Vagina (tissue), 2 donors: ENCODE data around the gene CYYR1. TPM values are rescaled to one million over a fixed set of nuclear protein-coding genes. Genes with fewer than 3 reads are reported as not detected.

Source experiments
- DNase-seq, 2 donors: peaks; one replicate each; pipeline ENCODE4 v3.0.0-alpha.2; 2017; ENCODE audit errors: extremely low spot score in 2 of 2
- H3K27ac ChIP-seq: fragments of 200-600 bp; sonication (generic); one replicate; pipeline ENCODE4 v1.5.1; 2019
- H3K27me3 ChIP-seq: fragments of 200-600 bp; sonication (generic); one replicate; pipeline ENCODE4 v1.5.1; 2019
- H3K36me3 ChIP-seq, 2 donors: fragments of 200-600 bp; sonication (generic); one replicate each; pipeline ENCODE4 v1.5.1; 2017 to 2019
- H3K4me1 ChIP-seq: fragments of 200-600 bp; sonication (generic); one replicate; pipeline ENCODE4 v1.5.1; 2019
- H3K4me3 ChIP-seq, 2 donors: fragments of 200-600 bp; sonication (generic); 1 replicate in 1 of 2; 2 replicates in 1 of 2; pipeline ENCODE4 v1.5.1; 2016 to 2019
- H3K9me3 ChIP-seq: fragments of 200-600 bp; sonication (generic); one replicate; pipeline ENCODE4 v1.5.1; 2019
- CTCF ChIP-seq, 3 experiments: fragments of 450-650 bp in 2 of 3; fragments of 200-600 bp in 1 of 3; sonication (generic) in 1 of 3; IDR thresholded peaks; one replicate each; pipeline ENCODE4 v1.5.1; 2017 to 2019; ENCODE audit warnings: antibody characterized with exemption in 3 of 3, mild to moderate bottlenecking in 2 of 3, moderate library complexity in 2 of 3
- POLR2A ChIP-seq, 2 donors: fragments of 450-650 bp; IDR thresholded peaks; one replicate each; pipeline ENCODE4 v1.6.1; 2017; ENCODE audit warnings: antibody characterized with exemption in 2 of 2, mild to moderate bottlenecking in 2 of 2, moderate library complexity in 2 of 2
- POLR2AphosphoS5 ChIP-seq, 2 donors: sonication (generic); formaldehyde crosslinking; IDR thresholded peaks; one replicate each; pipeline ENCODE4 v1.9.0; 2017; ENCODE audit warnings: antibody characterized with exemption in 2 of 2, mild to moderate bottlenecking in 2 of 2, low read depth in 1 of 2; ENCODE audit not compliant: insufficient read depth in 1 of 2
- intact Hi-C: fragments of 100-400 bp; cut with DNase I; formaldehyde crosslinking; loops from one replicate; pipeline ENCODE4 v1.15.1; 2023
- total RNA-seq: library from RNA; depleted of rRNA; stranded (reverse); fragments of >200 nt; gene quantifications from one replicate; pipeline ENCODE4 v1.2.3, GENCODE V29; 2016

The CYYR1 gene
- total RNA-seq, 1 donor from 2014 or later, result 12.3 TPM

DNA sequence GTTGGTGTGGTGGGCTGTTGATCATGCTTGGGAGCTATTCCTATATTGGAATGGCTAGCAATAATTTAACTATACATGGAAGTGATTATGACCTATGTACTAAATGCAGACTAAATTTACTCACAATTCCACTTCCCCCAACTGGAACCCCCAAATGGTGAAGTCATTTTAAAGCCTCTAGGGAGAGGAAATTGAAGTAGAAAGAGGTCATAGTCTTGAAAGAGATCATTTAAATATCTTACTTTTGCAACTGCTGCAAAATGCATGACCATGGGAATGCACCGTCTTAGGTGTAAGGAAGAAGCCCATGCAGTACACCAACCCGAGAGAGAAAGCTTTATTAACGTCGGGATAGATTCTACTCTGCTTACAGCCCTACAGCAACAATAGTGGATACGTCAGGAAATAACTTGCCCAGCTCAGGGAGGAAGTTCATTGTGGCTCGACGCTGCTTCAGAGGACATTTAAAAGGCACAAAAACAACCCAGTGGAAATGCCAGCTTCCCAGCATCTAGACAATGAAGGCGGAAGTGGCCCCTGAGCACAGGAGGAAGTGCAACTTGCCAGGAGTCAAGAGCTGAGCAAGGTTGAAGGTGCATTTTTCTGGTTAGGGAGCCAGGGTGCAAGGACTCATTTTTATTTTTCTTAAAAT, 26.5 kb downstream of the CYYR1 start:
- Histone ChIP-seq H3K4me1 (peaks cover 4% of the 10 kb centered on the region), H3K36me3 (no peaks in the 10 kb centered on the region), H3K27me3 (no peaks in the 10 kb centered on the region), H3K27ac (no peak overlapping the region), H3K4me3 (no peak overlapping the region), H3K9me3 (no peaks in the 10 kb centered on the region)
- intact Hi-C loops, result no loop called here
- no peak for TF ChIP-seq CTCF (IDR thresholded peaks at IDR 0.05)
- TF ChIP-seq POLR2AphosphoS5 (IDR thresholded peaks at IDR 0.05; ENCODE audit: insufficient read depth in 1 of 2, low read depth in 1 of 2), result peak in 1 of 2 donors; percentile 14
- no peak for DNase-seq

DNA sequence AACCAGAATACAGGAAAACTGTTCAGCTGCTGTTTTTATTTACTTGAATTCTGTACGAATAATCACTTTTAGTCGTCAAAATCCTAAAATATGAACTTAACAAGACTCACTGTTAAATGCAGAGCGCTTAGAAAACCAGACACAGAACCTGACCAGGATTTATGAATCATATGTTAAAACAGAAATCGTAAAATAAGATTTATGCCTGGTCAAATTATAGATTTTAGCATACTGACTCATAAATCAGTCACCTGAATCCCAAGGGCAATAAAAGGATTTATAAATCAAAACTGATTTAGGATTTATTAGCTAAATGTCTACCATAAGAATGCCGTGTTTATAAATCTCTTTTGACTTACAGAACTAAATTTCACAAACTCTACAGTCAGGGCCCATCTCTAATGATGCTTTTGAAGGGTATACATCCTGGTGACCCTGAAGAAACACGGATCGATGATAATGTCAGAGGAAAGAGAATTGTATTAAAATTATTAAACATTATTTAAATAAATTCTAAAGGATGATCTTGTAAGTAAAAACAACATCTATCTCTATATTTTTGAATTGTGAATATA, 28.8 kb downstream of the CYYR1 start:
- TF ChIP-seq POLR2AphosphoS5 (IDR thresholded peaks at IDR 0.05; ENCODE audit: insufficient read depth in 1 of 2, low read depth in 1 of 2), result no peak
- TF ChIP-seq POLR2A (IDR thresholded peaks at IDR 0.05), result no peak
- TF ChIP-seq CTCF (IDR thresholded peaks at IDR 0.05), result no peak
- no peak overlapping the region for H3K4me3 ChIP-seq
- no peaks in the 10 kb centered on the region for H3K36me3 ChIP-seq
- H3K4me1 ChIP-seq, result peaks cover 4% of the 10 kb centered on the region
- no peak for DNase-seq
- H3K9me3 ChIP-seq, result no peaks in the 10 kb centered on the region
- no peaks in the 10 kb centered on the region for H3K27me3 ChIP-seq
- intact Hi-C loops, result no loop called here
- H3K27ac ChIP-seq, result no peak overlapping the region

DNA sequence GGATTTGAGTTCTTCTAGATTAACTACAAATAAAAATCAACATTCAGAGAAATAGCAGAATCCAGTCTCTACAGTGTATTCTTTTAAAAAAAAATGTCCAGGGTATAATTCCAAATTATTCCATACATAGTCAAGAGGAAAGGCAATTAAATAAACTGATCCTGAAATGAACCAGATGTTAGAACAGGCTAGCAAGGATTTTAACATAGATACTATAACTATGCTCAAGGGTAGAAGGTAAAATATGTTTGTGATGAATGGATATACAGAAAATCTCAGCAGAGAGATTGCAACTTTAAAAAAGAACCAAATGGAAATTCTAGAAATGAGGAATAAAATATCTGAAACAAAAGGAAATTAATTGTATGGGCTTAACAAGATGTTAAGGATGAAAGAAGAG, 32.4 kb downstream of the CYYR1 start:
- no peak for TF ChIP-seq POLR2AphosphoS5 (IDR thresholded peaks at IDR 0.05; ENCODE audit: insufficient read depth in 1 of 2, low read depth in 1 of 2)
- intact Hi-C loops, result no loop called here
- no peak overlapping the region for H3K4me3 ChIP-seq
- H3K36me3 ChIP-seq, result no peaks in the 10 kb centered on the region
- no peaks in the 10 kb centered on the region for H3K9me3 ChIP-seq
- no peaks in the 10 kb centered on the region for H3K27me3 ChIP-seq
- H3K27ac ChIP-seq, result no peak overlapping the region
- no peak for DNase-seq
- peaks cover 4% of the 10 kb centered on the region for H3K4me1 ChIP-seq

- no peaks in the 10 kb centered on the region for H3K9me3 ChIP-seq
- TF ChIP-seq CTCF (IDR thresholded peaks at IDR 0.05) (no peak), POLR2A (IDR thresholded peaks at IDR 0.05) (no peak), POLR2AphosphoS5 (IDR thresholded peaks at IDR 0.05; ENCODE audit: insufficient read depth in 1 of 2, low read depth in 1 of 2) (no peak)
- H3K4me1 ChIP-seq, result peaks cover 4% of the 10 kb centered on the region
- H3K36me3 ChIP-seq, result no peaks in the 10 kb centered on the region
- intact Hi-C loops, result no loop called here
- no peaks in the 10 kb centered on the region for H3K27me3 ChIP-seq
- no peak overlapping the region for H3K4me3 ChIP-seq
- H3K27ac ChIP-seq, result no peak overlapping the region
- no peak for DNase-seq
Observed at GRCh38 chr21:26539566-26539965, 33.5 kb downstream of the CYYR1 start.

GRCh38 chr21:26534517-26534916, 38.6 kb downstream of the CYYR1 start:
- no peaks in the 10 kb centered on the region for H3K36me3 ChIP-seq
- no peaks in the 10 kb centered on the region for H3K9me3 ChIP-seq
- no peak for DNase-seq
- no peaks in the 10 kb centered on the region for H3K4me1 ChIP-seq
- intact Hi-C loops, result no loop called here
- no peak overlapping the region for H3K27ac ChIP-seq
- H3K27me3 ChIP-seq, result no peaks in the 10 kb centered on the region
- TF ChIP-seq POLR2AphosphoS5 (IDR thresholded peaks at IDR 0.05; ENCODE audit: insufficient read depth in 1 of 2, low read depth in 1 of 2) (no peak), CTCF (IDR thresholded peaks at IDR 0.05) (no peak), POLR2A (IDR thresholded peaks at IDR 0.05) (no peak)
- no peak overlapping the region for H3K4me3 ChIP-seq
